ENCODE data around the gene DTNA.

Gene DTNA

GRCh38 chr18:34754300-34754699 is 44.2 kb downstream of the DTNA start:
- TF ChIP-seq ZNF274 (IDR thresholded peaks at IDR 0.05; ENCODE audit: low read depth, low read length) (no peak), YY1 (IDR thresholded peaks at IDR 0.05; ENCODE audit: insufficient read depth, insufficient read length) (no peak), SUZ12 (IDR thresholded peaks at IDR 0.05; ENCODE audit: extremely low read depth, insufficient read depth, insufficient read length) (no peak)
- Histone ChIP-seq H3K27me3 (ENCODE audit: insufficient read depth, insufficient read length) (no peaks in the 10 kb centered on the region), H3K9me3 (ENCODE audit: insufficient read depth, low read length) (peaks cover 15% of the 10 kb centered on the region), H3K4me3 (ENCODE audit: insufficient read length, low read depth) (no peak overlapping the region), H3K4me1 (ENCODE audit: insufficient read depth, insufficient read length) (no peaks in the 10 kb centered on the region), H3K36me3 (ENCODE audit: insufficient read depth, insufficient read length, low read length) (no peaks in the 10 kb centered on the region), H3K9ac (ENCODE audit: insufficient read length, low read depth) (no peak overlapping the region)
- no peak for DNase-seq (ENCODE audit: low read depth, low spot score)

- Histone ChIP-seq H3K4me3 (ENCODE audit: insufficient read length, low read depth) (no peak overlapping the region), H3K27me3 (ENCODE audit: insufficient read depth, insufficient read length) (no peaks in the 10 kb centered on the region), H3K36me3 (ENCODE audit: insufficient read depth, insufficient read length, low read length) (no peaks in the 10 kb centered on the region), H3K4me1 (ENCODE audit: insufficient read depth, insufficient read length) (no peaks in the 10 kb centered on the region), H3K9me3 (ENCODE audit: insufficient read depth, low read length) (peaks cover 15% of the 10 kb centered on the region), H3K9ac (ENCODE audit: insufficient read length, low read depth) (no peak overlapping the region)
- DNase-seq (ENCODE audit: low read depth, low spot score) = no peak
- TF ChIP-seq YY1 (IDR thresholded peaks at IDR 0.05; ENCODE audit: insufficient read depth, insufficient read length) = no peak
Observed at GRCh38 chr18:34757666-34758065, 47.6 kb downstream of the DTNA start.

GRCh38 chr18:34758378-34758948 is 48.4 kb downstream of the DTNA start:
- H3K9ac ChIP-seq (ENCODE audit: insufficient read length, low read depth) = no peak overlapping the region
- no peak for TF ChIP-seq SUZ12 (IDR thresholded peaks at IDR 0.05; ENCODE audit: extremely low read depth, insufficient read depth, insufficient read length)
- TF ChIP-seq YY1 (IDR thresholded peaks at IDR 0.05; ENCODE audit: insufficient read depth, insufficient read length) = no peak
- no peak for TF ChIP-seq ZNF274 (IDR thresholded peaks at IDR 0.05; ENCODE audit: low read depth, low read length)

GRCh38 chr18:34760444-34760843 is 50.3 kb downstream of the DTNA start:
- DNase-seq (ENCODE audit: low read depth, low spot score) = no peak
- H3K4me1 ChIP-seq (ENCODE audit: insufficient read depth, insufficient read length) = no peaks in the 10 kb centered on the region

More at GRCh38 chr18:34758378-34758948, 48.4 kb downstream of the DTNA start:
- Histone ChIP-seq H3K9me3 (ENCODE audit: insufficient read depth, low read length) (peaks cover 15% of the 10 kb centered on the region), H3K4me1 (ENCODE audit: insufficient read depth, insufficient read length) (no peaks in the 10 kb centered on the region), H3K27me3 (ENCODE audit: insufficient read depth, insufficient read length) (no peaks in the 10 kb centered on the region), H3K4me3 (ENCODE audit: insufficient read length, low read depth) (no peak overlapping the region), H3K36me3 (ENCODE audit: insufficient read depth, insufficient read length, low read length) (no peaks in the 10 kb centered on the region)
- DNase-seq (ENCODE audit: low read depth, low spot score) = peak; percentile 5

GRCh38 chr18:34764451-34764850 is 54.4 kb downstream of the DTNA start:
- no peaks in the 10 kb centered on the region for H3K36me3 ChIP-seq (ENCODE audit: insufficient read depth, insufficient read length, low read length)
- no peak for TF ChIP-seq SUZ12 (IDR thresholded peaks at IDR 0.05; ENCODE audit: extremely low read depth, insufficient read depth, insufficient read length)
- no peak for TF ChIP-seq ZNF274 (IDR thresholded peaks at IDR 0.05; ENCODE audit: low read depth, low read length)
- TF ChIP-seq YY1 (IDR thresholded peaks at IDR 0.05; ENCODE audit: insufficient read depth, insufficient read length) = no peak

More at GRCh38 chr18:34760444-34760843, 50.3 kb downstream of the DTNA start:
- Histone ChIP-seq H3K9me3 (ENCODE audit: insufficient read depth, low read length) (peaks cover 15% of the 10 kb centered on the region), H3K36me3 (ENCODE audit: insufficient read depth, insufficient read length, low read length) (no peaks in the 10 kb centered on the region), H3K4me3 (ENCODE audit: insufficient read length, low read depth) (no peak overlapping the region), H3K27me3 (ENCODE audit: insufficient read depth, insufficient read length) (no peaks in the 10 kb centered on the region), H3K9ac (ENCODE audit: insufficient read length, low read depth) (no peak overlapping the region)
- TF ChIP-seq YY1 (IDR thresholded peaks at IDR 0.05; ENCODE audit: insufficient read depth, insufficient read length) (no peak), ZNF274 (IDR thresholded peaks at IDR 0.05; ENCODE audit: low read depth, low read length) (no peak), SUZ12 (IDR thresholded peaks at IDR 0.05; ENCODE audit: extremely low read depth, insufficient read depth, insufficient read length) (no peak)

GRCh38 chr18:34767601-34768027 is 57.5 kb downstream of the DTNA start:
- Histone ChIP-seq H3K9me3 (ENCODE audit: insufficient read depth, low read length) (no peaks in the 10 kb centered on the region), H3K4me1 (ENCODE audit: insufficient read depth, insufficient read length) (no peaks in the 10 kb centered on the region), H3K4me3 (ENCODE audit: insufficient read length, low read depth) (no peak overlapping the region), H3K9ac (ENCODE audit: insufficient read length, low read depth) (no peak overlapping the region), H3K27me3 (ENCODE audit: insufficient read depth, insufficient read length) (no peaks in the 10 kb centered on the region), H3K36me3 (ENCODE audit: insufficient read depth, insufficient read length, low read length) (no peaks in the 10 kb centered on the region)
- no peak for DNase-seq (ENCODE audit: low read depth, low spot score)
- TF ChIP-seq SUZ12 (IDR thresholded peaks at IDR 0.05; ENCODE audit: extremely low read depth, insufficient read depth, insufficient read length) = no peak

More at GRCh38 chr18:34764451-34764850, 54.4 kb downstream of the DTNA start:
- H3K4me1 ChIP-seq (ENCODE audit: insufficient read depth, insufficient read length) = no peaks in the 10 kb centered on the region
- H3K9me3 ChIP-seq (ENCODE audit: insufficient read depth, low read length) = no peaks in the 10 kb centered on the region
- H3K4me3 ChIP-seq (ENCODE audit: insufficient read length, low read depth) = no peak overlapping the region
- no peak overlapping the region for H3K9ac ChIP-seq (ENCODE audit: insufficient read length, low read depth)
- no peaks in the 10 kb centered on the region for H3K27me3 ChIP-seq (ENCODE audit: insufficient read depth, insufficient read length)
- no peak for DNase-seq (ENCODE audit: low read depth, low spot score)

- Histone ChIP-seq H3K9ac (ENCODE audit: insufficient read length, low read depth) (no peak overlapping the region), H3K27me3 (ENCODE audit: insufficient read depth, insufficient read length) (no peaks in the 10 kb centered on the region), H3K36me3 (ENCODE audit: insufficient read depth, insufficient read length, low read length) (no peaks in the 10 kb centered on the region), H3K4me3 (ENCODE audit: insufficient read length, low read depth) (no peak overlapping the region), H3K9me3 (ENCODE audit: insufficient read depth, low read length) (no peaks in the 10 kb centered on the region), H3K4me1 (ENCODE audit: insufficient read depth, insufficient read length) (no peaks in the 10 kb centered on the region)
- no peak for DNase-seq (ENCODE audit: low read depth, low spot score)
- no peak for TF ChIP-seq YY1 (IDR thresholded peaks at IDR 0.05; ENCODE audit: insufficient read depth, insufficient read length)
- TF ChIP-seq SUZ12 (IDR thresholded peaks at IDR 0.05; ENCODE audit: extremely low read depth, insufficient read depth, insufficient read length) = no peak
- no peak for TF ChIP-seq ZNF274 (IDR thresholded peaks at IDR 0.05; ENCODE audit: low read depth, low read length)
Observed at GRCh38 chr18:34771958-34772357, 61.9 kb downstream of the DTNA start.
